Stimulated activated effector memory CD8-positive, alpha-beta T cell treated with anti-CD3 and anti-CD28 coated beads, Interleukin-12 subunit alpha, Interleukin-12 subunit beta, amount 100 ng/mL, for 72 hours (primary cell): ENCODE measurements around the gene JOSD2.

Source experiments
- ATAC-seq: fragments of 150-1000 bp; cut with Tn5 transposase; 2 replicates; pipeline ENCODE4 v1.10.0; 2021
- DNase-seq, 2 donors: peaks; one replicate each; pipeline ENCODE4 v3.0.0; 2021 to 2022; ENCODE audit warnings: low spot score in 2 of 2
- H3K27ac Mint-ChIP-seq: one replicate; pipeline ENCODE4 v1.8.0; 2022; ENCODE audit warnings: mild to moderate bottlenecking, mixed read lengths
- H3K36me3 Mint-ChIP-seq: one replicate; pipeline ENCODE4 v1.8.0; 2022; ENCODE audit warnings: mild to moderate bottlenecking, mixed read lengths
- H3K4me1 Mint-ChIP-seq: one replicate; pipeline ENCODE4 v1.8.0; 2022; ENCODE audit warnings: mixed read lengths
- H3K4me3 Mint-ChIP-seq: one replicate; pipeline ENCODE4 v1.8.0; 2022; ENCODE audit warnings: mild to moderate bottlenecking, mixed read lengths
- H3K9me3 Mint-ChIP-seq: one replicate; pipeline ENCODE4 v1.8.0; 2022; ENCODE audit warnings: mixed read lengths

JOSD2 gene

GRCh38 chr19:50495020-50495531 is 15.9 kb downstream of the JOSD2 start:
- Mint-ChIP-seq H3K4me1 (peaks cover 21% of the 10 kb centered on the region), H3K4me3 (no peak overlapping the region), H3K36me3 (peaks cover 22% of the 10 kb centered on the region), H3K27ac (peak overlapping the region; percentile 90), H3K9me3 (no peaks in the 10 kb centered on the region)
- DNase-seq (no peak), ATAC-seq (no peak)

GRCh38 chr19:50494186-50495019 is 16.6 kb downstream of the JOSD2 start:
- ATAC-seq (no peak), DNase-seq (no peak)
- no peak overlapping the region for H3K4me3 Mint-ChIP-seq
- H3K36me3 Mint-ChIP-seq: peaks cover 27% of the 10 kb centered on the region
- H3K9me3 Mint-ChIP-seq: no peaks in the 10 kb centered on the region
- peak overlapping the region; percentile 90 for H3K27ac Mint-ChIP-seq
- peaks cover 25% of the 10 kb centered on the region for H3K4me1 Mint-ChIP-seq

- Mint-ChIP-seq H3K9me3 (no peaks in the 10 kb centered on the region), H3K4me1 (peaks cover 37% of the 10 kb centered on the region), H3K36me3 (peaks cover 36% of the 10 kb centered on the region), H3K27ac (peak overlapping the region; percentile 11), H3K4me3 (no peak overlapping the region)
- DNase-seq (no peak), ATAC-seq (no peak)
Observed at GRCh38 chr19:50493171-50493570, 17.8 kb downstream of the JOSD2 start.

GRCh38 chr19:50492303-50493052 is 18.5 kb downstream of the JOSD2 start:
- peak; percentile 87 for ATAC-seq
- peak overlapping the region; percentile 80 for H3K27ac Mint-ChIP-seq
- peak overlapping the region; percentile 55 for H3K4me3 Mint-ChIP-seq
- H3K9me3 Mint-ChIP-seq: no peaks in the 10 kb centered on the region
- H3K36me3 Mint-ChIP-seq: peaks cover 36% of the 10 kb centered on the region
- DNase-seq: no peak
- peaks cover 42% of the 10 kb centered on the region for H3K4me1 Mint-ChIP-seq

GRCh38 chr19:50490991-50491472 is 20.0 kb downstream of the JOSD2 start:
- Mint-ChIP-seq H3K9me3 (no peaks in the 10 kb centered on the region), H3K27ac (peak overlapping the region; percentile 80), H3K4me3 (no peak overlapping the region), H3K36me3 (peaks cover 36% of the 10 kb centered on the region), H3K4me1 (peaks cover 49% of the 10 kb centered on the region)
- DNase-seq: no peak
- ATAC-seq: no peak

- H3K27ac Mint-ChIP-seq: no peak overlapping the region
- peaks cover 39% of the 10 kb centered on the region for H3K36me3 Mint-ChIP-seq
- no peak overlapping the region for H3K4me3 Mint-ChIP-seq
- ATAC-seq (no peak), DNase-seq (no peak)
- H3K9me3 Mint-ChIP-seq: no peaks in the 10 kb centered on the region
- peaks cover 53% of the 10 kb centered on the region for H3K4me1 Mint-ChIP-seq
Observed at GRCh38 chr19:50490411-50490811, 20.6 kb downstream of the JOSD2 start.

GRCh38 chr19:50489461-50490011 is 21.5 kb downstream of the JOSD2 start:
- Mint-ChIP-seq H3K9me3 (no peaks in the 10 kb centered on the region), H3K27ac (peak overlapping the region; percentile 57), H3K4me1 (peaks cover 57% of the 10 kb centered on the region), H3K4me3 (no peak overlapping the region), H3K36me3 (peaks cover 48% of the 10 kb centered on the region)
- ATAC-seq (no peak), DNase-seq (no peak)

- Mint-ChIP-seq H3K4me3 (no peak overlapping the region), H3K27ac (peak overlapping the region; percentile 57)
Observed at GRCh38 chr19:50488389-50489194, 22.4 kb downstream of the JOSD2 start.

GRCh38 chr19:50486823-50487515 is 24.0 kb downstream of the JOSD2 start:
- DNase-seq (peak in 1 of 2 donors; percentile 79), ATAC-seq (peak; percentile 40)
- peak overlapping the region; percentile 57 for H3K27ac Mint-ChIP-seq
- H3K36me3 Mint-ChIP-seq: peaks cover 56% of the 10 kb centered on the region
- H3K4me1 Mint-ChIP-seq: peaks cover 51% of the 10 kb centered on the region
- H3K9me3 Mint-ChIP-seq: no peaks in the 10 kb centered on the region
- H3K4me3 Mint-ChIP-seq: no peak overlapping the region

More at GRCh38 chr19:50488389-50489194, 22.4 kb downstream of the JOSD2 start:
- ATAC-seq: no peak
- H3K4me1 Mint-ChIP-seq: peaks cover 57% of the 10 kb centered on the region
- peaks cover 52% of the 10 kb centered on the region for H3K36me3 Mint-ChIP-seq
- DNase-seq: no peak
- H3K9me3 Mint-ChIP-seq: no peaks in the 10 kb centered on the region

GRCh38 chr19:50485284-50485955 is 25.6 kb downstream of the JOSD2 start:
- H3K4me1 Mint-ChIP-seq: peaks cover 44% of the 10 kb centered on the region
- DNase-seq (no peak), ATAC-seq (no peak)
- H3K36me3 Mint-ChIP-seq: peaks cover 56% of the 10 kb centered on the region
- peak overlapping the region; percentile 34 for H3K27ac Mint-ChIP-seq
- H3K9me3 Mint-ChIP-seq: no peaks in the 10 kb centered on the region
- H3K4me3 Mint-ChIP-seq: no peak overlapping the region

GRCh38 chr19:50482916-50483315 is 28.1 kb downstream of the JOSD2 start:
- H3K4me3 Mint-ChIP-seq: no peak overlapping the region
- H3K9me3 Mint-ChIP-seq: no peaks in the 10 kb centered on the region
- ATAC-seq (no peak), DNase-seq (no peak)
- H3K27ac Mint-ChIP-seq: no peak overlapping the region
- peaks cover 59% of the 10 kb centered on the region for H3K36me3 Mint-ChIP-seq
- H3K4me1 Mint-ChIP-seq: peaks cover 39% of the 10 kb centered on the region

GRCh38 chr19:50482271-50482855 is 28.6 kb downstream of the JOSD2 start:
- no peak overlapping the region for H3K4me3 Mint-ChIP-seq
- H3K36me3 Mint-ChIP-seq: peaks cover 64% of the 10 kb centered on the region
- peaks cover 39% of the 10 kb centered on the region for H3K4me1 Mint-ChIP-seq
- H3K27ac Mint-ChIP-seq: no peak overlapping the region
- no peak for DNase-seq
- no peak for ATAC-seq
- no peaks in the 10 kb centered on the region for H3K9me3 Mint-ChIP-seq

- Mint-ChIP-seq H3K9me3 (no peaks in the 10 kb centered on the region), H3K27ac (peak overlapping the region; percentile 81), H3K4me1 (peaks cover 42% of the 10 kb centered on the region), H3K36me3 (peaks cover 72% of the 10 kb centered on the region), H3K4me3 (no peak overlapping the region)
- ATAC-seq (no peak), DNase-seq (no peak)
Observed at GRCh38 chr19:50481351-50482149, 29.4 kb downstream of the JOSD2 start.
